GM19463 (cell line): Measurements from ENCODE around the gene VWA7.

Experiments used
- ATAC-seq: cut with Tn5 transposase; IDR thresholded peaks from one replicate; pipeline ENCODE4 v1.9.1; 2021; ENCODE audit warnings: mild to moderate bottlenecking, moderate library complexity; ENCODE audit not compliant: unreplicated experiment

The VWA7 gene

GRCh38 chr6:31730631-31731086 lies 46.5 kb downstream of the VWA7 start:
- no peak for ATAC-seq

- ATAC-seq, result no peak
These were observed 47.0 kb downstream of the VWA7 start for GRCh38 chr6:31729979-31730630.

GRCh38 chr6:31729515-31729978 lies 47.6 kb downstream of the VWA7 start:
- peak; percentile 48 for ATAC-seq

GRCh38 chr6:31728767-31729514 lies 48.2 kb downstream of the VWA7 start, which contains the start of gene DDAH2:
Gene DDAH2, minus strand, starts transcription at chr6:31729299. Its CDS starts 138 bp downstream, at chr6:31729161.
- ATAC-seq, result no peak

- no peak for ATAC-seq
These were observed 49.1 kb downstream of the VWA7 start for GRCh38 chr6:31727717-31728671.

- peak; percentile 59 for ATAC-seq
These were observed 50.0 kb downstream of the VWA7 start for GRCh38 chr6:31727034-31727716.

- ATAC-seq, result no peak
These were observed 51.4 kb downstream of the VWA7 start for GRCh38 chr6:31725502-31726350.

- ATAC-seq, result no peak
These were observed 53.0 kb downstream of the VWA7 start for GRCh38 chr6:31723980-31724691.

GRCh38 chr6:31723245-31723979 lies 53.7 kb downstream of the VWA7 start, which contains the start of gene MPIG6B:
Gene MPIG6B, plus strand, starts transcription at chr6:31723373. Its CDS starts 11 bp downstream, at chr6:31723384.
- ATAC-seq, result no peak

GRCh38 chr6:31722173-31722572 lies 55.0 kb downstream of the VWA7 start:
- ATAC-seq, result no peak

- ATAC-seq, result no peak
These were observed 55.6 kb downstream of the VWA7 start, which contains the start of gene LY6G6C for GRCh38 chr6:31721351-31722020. Gene LY6G6C, minus strand, starts transcription at chr6:31721746. Its CDS starts 67 bp downstream, at chr6:31721679.

GRCh38 chr6:31720196-31720770 lies 56.8 kb downstream of the VWA7 start:
- no peak for ATAC-seq

GRCh38 chr6:31719001-31719400 lies 58.1 kb downstream of the VWA7 start:
- ATAC-seq, result no peak

GRCh38 chr6:31718265-31718664 lies 58.9 kb downstream of the VWA7 start:
- ATAC-seq, result no peak

- no peak for ATAC-seq
These were observed 59.5 kb downstream of the VWA7 start for GRCh38 chr6:31717499-31718222.
